Cortex of kidney (tissue), 1 donor: ENCODE results near the gene ABCC9.
"Not testable (repeated sequence)": the region's sequence is repeated elsewhere in the genome, so short reads cannot be mapped to it uniquely, and the experiment has no call there.

Experiments used
- DNase-seq: peaks from one replicate; lab custom pipeline; 2025; lab: John Stamatoyannopoulos, UW

Gene ABCC9

DNA sequence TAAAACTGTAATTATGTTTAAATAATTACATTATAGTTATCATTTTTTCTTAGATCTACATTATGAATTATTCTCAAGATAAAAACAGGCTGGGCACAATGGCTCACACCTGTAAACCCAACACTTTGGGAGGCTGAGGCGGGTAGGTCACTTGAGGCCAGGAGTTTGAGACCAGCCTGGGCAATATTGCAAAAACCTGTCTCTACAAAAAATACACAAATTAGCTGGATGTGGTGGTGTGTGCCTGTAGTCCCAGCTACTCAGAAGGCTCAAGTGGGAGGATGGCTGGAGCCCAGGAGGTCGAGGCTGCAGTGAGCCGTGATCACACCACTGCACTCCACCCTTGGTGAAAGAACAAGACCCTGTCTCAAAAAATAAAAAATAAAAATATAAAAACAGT, 126.4 kb downstream of the ABCC9 start:
- DNase-seq, result no peak

DNA sequence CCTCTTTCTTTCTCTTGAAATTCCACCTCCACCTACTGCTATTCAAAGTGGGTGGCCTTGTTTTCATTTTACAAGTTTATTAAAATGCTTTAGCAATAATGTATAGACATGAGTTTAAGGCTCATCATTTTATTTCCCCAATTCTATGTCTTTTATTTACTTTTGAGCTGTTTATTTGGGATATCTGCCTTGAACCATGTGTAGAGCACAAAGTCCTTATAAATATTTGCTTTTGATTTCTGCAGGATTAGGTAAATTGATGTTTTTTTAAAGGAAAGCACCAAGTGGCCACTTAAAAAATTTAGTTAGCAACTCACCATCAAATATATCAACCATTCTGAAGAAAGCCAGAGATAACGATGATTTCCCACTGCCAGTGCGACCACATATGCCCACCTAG, 126.9 kb downstream of the ABCC9 start:
- DNase-seq, result no peak

DNA sequence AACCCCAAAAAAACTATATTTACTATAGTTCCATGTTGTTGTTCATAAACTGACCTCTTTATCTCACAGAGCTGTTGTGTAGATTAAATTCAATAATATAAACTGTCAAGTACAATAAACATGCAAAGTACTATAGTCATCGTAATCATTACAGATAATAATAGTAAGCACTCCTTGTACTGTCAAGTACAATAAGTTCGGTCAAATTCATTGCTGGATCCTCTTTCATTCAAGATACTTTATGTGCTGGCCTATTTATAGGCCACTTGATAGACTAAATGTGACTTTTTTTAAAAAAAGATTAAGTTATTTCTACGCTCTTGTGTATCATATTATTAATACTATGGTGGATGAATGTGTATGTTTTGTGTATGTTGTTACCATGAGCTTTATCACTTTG, 127.5 kb downstream of the ABCC9 start:
- no peak for DNase-seq

DNA sequence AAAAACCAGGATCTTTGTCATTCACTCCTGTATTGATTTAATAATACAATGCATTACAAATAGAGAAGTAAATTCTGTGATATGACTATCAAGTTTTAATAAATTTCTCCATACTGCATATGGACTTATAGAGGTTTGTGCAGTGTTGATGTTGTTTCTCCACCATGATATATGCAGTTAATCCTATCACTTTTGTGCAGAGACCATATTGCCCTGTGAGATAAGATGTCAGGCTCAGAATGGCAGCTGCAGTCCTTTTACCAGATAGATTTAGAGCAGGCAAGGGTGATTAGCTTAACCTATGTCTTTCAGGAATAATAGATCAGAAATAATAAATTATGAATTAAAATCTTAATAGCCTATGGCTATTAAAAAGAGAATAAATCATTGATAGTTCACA, 128.1 kb downstream of the ABCC9 start:
- DNase-seq, result no peak

DNA sequence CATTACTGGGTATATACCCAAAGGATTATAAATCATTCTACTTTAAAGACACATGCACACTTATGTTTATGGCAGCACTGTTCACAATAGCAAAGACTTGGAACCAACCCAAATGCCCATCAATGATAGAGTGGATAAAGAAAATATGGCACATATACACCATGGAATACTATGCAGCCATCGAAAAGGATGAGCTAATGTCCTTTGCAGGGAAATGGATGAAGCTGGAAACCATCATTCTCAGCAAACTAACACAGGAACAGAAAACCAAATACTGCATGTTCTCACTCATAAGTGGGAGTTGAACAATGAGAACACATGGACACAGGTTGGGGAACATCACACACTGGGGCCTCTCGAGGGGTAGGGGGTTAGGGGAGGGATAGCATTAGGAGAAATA, 128.9 kb downstream of the ABCC9 start:
- DNase-seq, result not testable (repeated sequence)

DNA sequence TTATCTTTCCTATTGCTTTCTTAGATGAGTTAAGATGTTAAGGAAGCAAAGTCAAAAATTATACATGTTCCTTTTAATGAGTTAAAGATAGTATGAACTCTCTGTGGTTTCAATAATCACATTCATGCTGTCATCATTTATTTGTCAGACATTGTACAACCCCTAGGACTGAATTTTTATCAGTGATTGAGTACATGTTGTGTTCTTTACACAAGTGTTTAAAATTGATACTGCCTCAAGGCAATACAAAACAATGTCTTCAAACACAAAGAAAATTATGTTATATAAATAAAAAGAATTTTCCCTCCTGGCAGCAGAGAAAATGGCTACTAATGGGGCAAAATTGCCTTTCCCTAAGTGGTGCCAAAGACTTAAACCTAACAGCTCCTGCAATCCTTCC, 132.1 kb downstream of the ABCC9 start:
- DNase-seq, result no peak

DNA sequence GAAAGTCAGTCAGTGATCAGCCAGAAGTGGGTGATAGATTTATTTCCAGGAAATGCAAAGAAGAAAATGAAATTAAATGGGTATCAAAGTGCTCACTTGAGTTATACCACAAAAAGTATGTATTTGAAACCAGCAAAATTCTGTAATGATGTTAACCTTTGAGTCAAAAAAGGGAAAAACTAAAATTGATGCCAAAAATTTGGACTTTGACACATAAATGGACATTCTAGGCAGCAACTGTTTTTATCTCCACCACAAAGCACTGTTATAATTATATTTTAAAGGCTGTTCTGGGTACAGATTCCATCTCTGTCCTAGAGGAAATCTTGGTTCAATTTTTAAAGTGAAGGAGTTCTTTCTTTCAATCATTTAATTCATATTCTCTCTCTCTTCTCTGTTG, 135.0 kb downstream of the ABCC9 start:
- no peak for DNase-seq

DNA sequence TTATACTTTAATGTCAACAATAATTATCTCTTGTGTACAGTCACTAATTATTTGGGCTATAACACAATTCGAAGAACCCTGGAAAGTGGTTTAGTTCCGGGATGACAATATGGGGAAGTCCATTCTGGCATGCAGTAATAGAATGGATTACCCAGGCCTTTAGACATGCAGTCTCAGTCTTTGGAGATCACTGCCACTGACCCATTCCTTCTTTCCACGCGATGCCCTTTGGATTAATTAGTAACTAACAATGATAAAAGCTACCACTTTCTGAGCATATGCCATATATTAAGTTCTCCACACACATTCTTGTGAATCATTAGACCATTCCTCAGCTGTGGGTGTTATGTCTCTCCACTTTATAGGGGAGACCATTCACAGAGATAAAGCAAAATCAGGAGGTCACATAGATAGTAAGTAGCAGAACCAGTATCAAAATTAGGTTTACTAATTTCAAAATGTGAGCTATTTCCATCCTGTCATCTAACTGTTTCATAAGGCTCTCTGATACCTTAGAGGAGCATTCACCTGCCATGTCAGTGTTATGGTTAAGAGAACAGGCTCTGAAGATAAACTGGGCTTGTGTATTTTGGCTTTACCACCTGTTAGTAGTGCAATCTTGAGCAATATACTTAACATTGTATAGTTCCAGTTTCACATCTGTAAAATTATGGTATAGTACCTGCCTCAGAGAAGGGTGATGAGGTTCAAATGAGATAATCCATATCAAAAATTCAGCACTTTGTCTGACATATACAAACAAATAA, 139.5 kb downstream of the ABCC9 start:
- no peak for DNase-seq

DNA sequence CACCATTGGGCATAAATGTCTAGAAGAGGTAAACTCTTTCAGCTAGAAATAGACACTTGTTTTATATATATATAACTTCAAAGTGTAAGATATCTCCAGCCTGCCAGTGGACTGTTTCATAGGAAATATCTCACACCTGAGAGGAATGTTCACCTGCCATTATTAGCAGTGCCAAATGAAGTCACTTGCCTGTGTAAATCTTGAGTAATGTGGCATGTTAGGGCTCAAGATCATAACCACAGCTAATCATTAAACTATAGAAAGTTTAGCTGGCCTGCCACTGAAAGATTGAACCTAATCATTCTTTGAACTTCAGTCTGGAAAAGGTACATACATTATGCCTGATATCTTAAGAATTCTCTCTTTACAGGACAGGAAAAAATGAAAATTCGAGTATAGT, 141.2 kb downstream of the ABCC9 start:
- no peak for DNase-seq

DNA sequence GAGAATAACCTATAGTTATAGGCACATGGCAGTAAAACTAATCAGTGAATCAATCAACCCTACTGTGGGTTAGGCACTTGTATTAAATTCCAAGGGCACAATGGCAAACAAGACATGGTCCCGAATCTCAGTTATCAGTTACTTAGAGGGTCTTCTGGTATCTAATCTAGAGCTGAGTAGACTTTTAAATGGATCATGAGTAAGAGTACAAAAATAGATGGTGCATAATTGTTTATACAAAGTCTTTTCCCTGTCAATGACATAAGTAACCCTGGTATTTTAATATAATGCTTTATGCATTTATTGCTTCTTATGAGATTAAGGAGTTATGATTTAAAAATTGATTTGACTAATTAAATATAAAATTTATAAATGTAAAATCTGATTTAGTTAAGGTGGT, 143.7 kb downstream of the ABCC9 start:
- no peak for DNase-seq

DNA sequence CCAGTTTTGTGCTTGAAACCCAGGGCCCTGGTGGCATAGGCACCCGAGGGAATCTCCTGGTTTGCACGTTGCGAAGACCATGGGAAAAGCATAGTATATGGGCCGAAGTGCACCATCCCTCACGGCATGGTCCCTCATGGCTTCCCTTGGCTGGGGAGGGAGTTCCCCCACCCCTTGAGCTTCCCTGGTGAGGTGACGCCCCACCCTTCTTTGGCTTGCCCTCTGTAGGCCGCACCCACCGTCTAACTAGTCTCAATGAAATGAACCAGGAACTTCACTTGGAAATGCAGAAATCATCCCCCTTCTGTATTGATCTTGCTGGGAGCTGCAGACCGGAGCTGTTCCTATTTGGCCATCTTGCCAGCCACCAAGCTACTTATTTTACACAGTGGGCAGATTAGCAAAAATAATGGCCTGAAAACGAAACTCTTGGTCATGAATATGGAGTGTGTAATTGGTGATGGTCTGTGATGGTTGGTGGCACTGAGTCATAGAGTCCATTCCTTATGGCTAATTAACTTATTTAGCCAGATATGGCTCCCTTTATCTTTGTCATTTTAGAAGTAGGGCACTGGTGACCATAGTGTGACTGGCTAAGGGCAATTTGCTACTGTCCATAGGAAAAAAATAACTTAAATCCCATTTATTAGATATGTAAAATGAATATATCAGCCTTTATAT, 145.4 kb downstream of the ABCC9 start:
- DNase-seq, result no peak

DNA sequence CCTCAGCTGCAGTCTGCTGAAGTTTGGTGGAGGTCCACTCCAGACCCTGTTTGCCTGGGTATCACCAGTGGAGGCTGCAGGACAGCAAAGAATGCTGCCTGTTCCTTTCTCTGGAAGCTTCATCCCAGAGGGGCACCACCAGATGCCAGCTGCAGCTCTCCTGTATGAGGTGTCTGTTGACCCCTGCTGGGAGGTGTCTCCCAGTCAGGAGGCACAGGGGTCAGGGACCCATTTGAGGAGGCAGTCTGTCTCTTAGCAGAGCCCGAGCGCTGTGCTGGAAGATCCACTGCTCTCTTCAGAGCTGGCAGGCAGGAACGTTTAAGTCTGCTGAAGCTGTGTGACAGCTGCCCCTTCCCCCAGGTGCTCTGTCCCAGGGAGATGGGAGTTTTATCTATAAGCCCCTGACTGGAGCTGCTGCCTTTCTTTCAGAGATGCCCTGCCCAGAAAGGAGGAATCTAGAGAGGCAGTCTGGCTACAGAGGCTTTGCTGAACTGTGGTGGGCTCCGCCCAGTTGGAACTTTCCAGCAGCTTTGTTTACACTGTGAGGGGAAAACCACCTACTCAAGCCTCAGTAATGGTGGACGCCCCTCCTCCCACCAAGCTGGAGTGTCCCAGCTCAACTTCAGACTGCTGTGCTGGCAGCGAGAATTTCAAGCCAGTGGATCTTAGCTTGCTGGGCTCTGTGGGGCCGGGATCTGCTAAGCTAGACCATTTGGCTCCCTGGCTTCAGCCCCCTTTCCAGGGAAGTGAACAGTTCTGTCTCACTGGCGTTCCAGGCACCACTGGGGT, 146.2 kb downstream of the ABCC9 start:
- DNase-seq, result not testable (repeated sequence)

DNA sequence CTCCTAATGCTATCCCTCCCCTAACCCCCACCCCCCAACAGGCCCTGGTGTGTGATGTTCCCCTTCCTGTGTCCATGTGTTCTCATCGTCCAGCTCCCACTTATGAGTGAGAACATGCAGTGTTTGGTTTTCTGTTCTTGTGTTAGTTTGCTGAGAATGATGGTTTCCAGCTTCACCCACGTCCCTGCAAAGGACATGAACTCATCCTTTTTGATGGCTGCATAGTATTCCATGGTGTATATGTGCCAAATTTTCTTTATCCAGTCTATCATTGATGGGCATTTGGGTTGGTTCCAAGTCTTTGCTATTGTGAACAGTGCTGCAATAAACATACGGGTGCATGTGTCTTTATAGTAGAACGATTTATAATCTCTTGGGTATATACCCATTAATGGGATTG, 151.5 kb downstream of the ABCC9 start:
- not testable (repeated sequence) for DNase-seq

DNA sequence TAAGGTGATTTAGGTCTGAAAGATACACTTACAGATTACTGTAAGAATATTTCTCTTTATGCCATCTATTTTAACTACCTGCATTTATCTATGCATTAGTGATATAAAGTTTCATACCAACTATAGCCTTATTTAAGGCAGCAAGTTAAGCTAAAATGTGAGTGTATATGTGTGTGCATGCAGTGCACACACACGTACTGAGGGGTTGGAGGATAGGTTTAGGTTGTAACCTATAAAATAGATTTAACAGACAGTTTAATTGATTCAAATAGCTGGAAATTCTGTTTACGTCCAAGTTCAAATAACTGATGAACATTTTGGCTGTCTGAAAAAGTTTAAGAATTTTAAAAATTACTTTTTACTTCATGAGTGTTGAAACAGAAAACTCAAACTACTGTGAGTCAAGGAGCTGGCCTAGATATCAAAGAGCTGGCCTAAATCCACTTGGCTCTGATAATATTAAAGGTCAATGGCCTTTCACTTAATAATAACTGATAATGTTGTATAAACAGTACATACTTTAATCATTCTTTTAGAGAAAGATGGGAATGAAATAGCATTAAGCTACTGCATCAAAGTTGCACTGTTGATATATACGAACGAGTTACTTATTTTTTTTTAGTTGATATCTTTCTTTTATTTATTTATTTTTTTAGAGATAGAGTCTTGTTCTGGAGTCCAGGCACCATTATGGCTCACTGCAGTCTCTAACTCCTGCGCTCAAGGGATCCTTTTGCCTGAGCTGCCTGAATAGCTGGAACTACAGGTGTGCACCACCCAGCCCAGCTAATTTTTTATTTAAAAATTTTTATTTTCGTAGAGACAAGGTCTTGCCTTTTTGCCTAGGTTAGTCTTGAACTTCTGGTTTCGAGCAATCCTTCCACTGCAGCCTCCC, 152.9 kb downstream of the ABCC9 start:
- DNase-seq, result no peak

DNA sequence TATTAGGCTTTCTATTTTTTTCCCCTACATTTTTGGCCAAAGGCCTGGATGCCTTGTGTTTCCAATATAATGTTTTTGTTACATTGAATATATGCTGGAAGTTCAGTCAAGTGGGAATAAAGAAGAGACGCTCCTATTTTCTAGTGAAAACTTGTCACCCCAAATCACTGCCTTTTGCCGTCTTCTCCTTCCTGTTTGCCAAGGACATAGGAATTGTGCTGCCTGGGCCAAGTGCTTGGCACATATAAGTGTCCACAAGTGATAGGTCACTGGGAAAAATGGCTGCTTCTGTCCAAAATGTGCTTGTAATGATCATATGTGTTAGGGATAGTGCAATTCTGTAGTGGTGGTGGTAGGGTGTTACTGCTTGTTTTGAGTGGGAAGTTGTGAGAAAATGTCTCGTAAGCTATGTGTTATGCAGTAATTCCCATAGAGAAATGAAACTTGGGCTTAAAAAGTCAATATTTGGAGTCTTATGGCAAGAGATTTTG, 155.1 kb downstream of the ABCC9 start:
- DNase-seq, result no peak

DNA sequence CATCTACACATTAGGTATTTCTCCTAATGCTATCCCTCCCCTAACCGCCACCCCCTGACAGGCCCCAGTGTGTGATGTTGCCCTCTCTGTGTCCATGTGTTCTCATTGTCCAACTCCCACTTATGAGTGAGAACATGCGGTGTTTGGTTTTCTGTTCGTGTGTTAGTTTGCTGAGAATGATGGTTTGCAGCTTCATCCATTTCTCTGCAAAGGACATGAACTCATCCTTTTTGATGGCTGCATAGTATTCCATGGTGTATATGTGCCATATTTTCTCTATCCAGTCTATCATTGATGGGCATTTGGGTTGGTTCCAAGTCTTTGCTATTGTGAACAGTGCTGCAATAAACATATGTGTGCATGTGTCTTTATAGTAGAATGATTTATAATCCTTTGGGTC, 158.5 kb downstream of the ABCC9 start:
- not testable (repeated sequence) for DNase-seq

DNA sequence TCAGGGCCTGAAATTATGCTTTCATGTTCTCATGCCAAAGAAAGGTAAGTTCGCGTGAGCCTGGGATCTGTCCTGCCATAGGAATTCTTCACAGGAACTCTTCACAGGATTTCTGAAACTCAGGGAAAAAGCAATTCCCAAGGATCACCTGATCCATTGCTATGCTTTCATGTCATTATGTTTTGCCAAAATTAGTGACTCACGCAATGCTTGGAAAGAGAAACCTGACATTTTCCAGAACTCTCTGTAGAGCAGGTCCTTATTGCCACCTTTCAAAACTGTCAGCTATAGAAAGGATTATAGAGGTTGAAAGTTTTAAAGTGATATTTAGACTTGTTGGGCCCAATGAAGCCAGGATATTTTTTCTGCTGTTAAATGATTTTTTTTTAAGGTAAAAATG, 160.4 kb downstream of the ABCC9 start:
- no peak for DNase-seq

DNA sequence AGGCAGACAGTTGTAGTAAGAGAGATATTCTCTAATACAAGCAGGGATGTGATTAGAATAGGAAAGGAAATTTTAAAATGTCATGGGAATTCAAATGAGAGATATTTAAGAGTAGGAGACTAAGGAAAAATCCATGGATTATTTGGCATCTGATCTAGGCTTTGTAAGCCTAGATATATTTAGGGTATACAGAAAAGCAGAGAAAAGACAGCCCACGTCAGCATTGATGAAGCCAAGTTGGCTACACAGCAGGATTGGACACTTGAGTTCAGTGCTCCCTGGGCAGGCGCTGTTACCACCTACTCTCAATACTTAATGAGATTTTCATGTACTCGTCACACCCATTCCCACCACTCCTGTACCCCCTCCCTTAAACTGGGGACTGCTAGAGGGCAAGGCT, 165.1 kb downstream of the ABCC9 start:
- DNase-seq, result no peak

DNA sequence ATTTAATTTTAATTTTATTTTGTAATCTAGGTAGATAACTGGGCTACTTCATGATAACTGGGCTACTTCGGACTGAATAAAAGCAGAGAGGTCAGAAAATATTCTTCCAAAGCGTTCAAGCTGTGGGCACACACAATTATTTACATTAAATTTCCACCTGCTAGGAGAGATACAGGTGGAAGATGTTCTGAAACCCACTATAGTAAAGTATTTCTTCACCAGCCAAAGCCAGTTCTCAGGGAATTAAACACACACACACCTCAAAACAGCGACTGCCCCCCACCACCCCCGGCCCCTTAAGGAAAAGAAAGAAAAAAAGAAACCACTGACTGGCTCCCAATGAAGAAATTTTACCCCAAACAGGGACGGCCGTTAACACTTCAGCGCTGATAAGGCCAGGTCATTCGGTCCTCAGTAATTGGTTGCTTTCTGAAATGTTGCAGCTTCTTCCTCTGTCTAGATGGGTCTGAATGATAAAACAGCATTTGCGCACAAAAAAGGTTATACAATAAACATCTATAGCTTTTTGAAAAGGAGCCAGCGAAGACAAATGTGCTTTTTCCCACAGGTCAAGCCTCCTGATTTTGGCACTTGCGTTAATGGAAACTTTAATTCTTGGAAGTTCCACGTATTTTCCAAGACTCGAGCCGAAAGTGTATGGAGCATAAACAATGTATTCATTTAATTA, 165.9 kb downstream of the ABCC9 start:
- no peak for DNase-seq

DNA sequence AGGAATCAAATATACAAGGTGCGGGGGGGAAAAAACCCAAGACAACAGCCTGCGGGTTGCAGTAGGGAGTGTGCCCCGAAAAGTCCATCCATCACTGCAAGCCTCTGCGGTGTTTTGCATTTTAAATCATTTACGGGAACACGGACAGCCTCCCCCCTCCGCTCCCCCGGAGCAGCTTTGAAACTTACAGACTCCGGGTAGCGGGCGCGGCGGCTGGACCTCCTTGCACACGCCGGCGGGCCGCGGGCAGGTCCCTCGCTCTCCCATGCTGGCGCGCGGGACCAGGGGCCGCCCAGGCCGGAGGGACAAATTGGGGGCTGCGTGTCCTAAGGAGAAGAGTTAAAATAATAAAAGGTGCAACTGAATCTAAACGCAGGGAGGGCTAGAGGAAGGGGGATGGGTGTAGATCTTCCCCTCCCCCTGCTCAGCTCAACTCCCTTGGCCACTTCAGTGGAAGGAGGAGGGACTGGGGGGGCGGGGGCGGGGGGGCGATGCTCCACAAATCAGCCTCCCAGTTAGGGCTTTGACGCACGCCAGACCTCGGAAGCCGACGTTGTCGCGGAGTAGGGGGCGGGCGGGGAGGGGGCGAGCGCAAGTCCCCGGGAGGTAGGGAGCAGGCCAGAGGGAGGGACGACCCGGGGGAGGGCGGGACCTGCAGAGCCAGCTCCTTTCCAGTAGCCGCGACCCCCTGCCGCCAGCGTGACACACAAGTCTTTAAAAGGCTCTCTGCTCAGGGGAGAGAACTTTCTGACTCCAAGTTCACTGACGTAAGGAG, 166.7 kb downstream of the ABCC9 start, which contains the start of gene KCNJ8:
TSS of gene KCNJ8 (minus strand) at position 349 of the 775 bp plus-strand sequence. CDS start 1,090 bp downstream, outside the sequence.
- DNase-seq, result no peak
